PC-3 (cell line): ENCODE data around the gene CCR5AS.

Source experiments
- ATAC-seq: fragments of 200-7000 bp; cut with Tn5 transposase; 2 replicates; pipeline ENCODE4 v1.9.1; 2020; ENCODE audit warnings: mild to moderate bottlenecking, moderate library complexity
- BruUV-seq: library from RNA; stranded (reverse); fragments of 400-500 nt; replicated peaks from 2 replicates; lab custom pipeline; 2021; lab: Mats Ljungman, UMichigan
- CTCF ChIA-PET: fragments of 300-600 bp; sonication (Branson Sonifier 250); formaldehyde crosslinking; loops from one replicate; lab custom pipeline; 2022; ENCODE audit warnings: antibody characterized with exemption; lab: Charles Lee
- POLR2A ChIA-PET: fragments of 300-600 bp; sonication (Branson Sonifier 250); formaldehyde crosslinking; loops from one replicate; lab custom pipeline; 2022; ENCODE audit warnings: antibody characterized with exemption; ENCODE audit not compliant: unreplicated experiment; lab: Charles Lee
- DNase-seq: peaks from one replicate; pipeline ENCODE4 v3.0.0-alpha.2; 2015
- H2AFZ ChIP-seq: fragments of 300-600 bp; sonication (generic); 2 replicates; pipeline ENCODE4 v1.6.0; 2016; ENCODE audit warnings: antibody characterized with exemption, low read length
- H3F3A ChIP-seq: fragments of 300-600 bp; sonication (generic); one replicate; pipeline ENCODE4 v1.6.0; 2017; ENCODE audit warnings: antibody characterized with exemption, low read length, control low read depth, mild to moderate bottlenecking; ENCODE audit not compliant: unreplicated experiment
- H3K27ac ChIP-seq: fragments of 300-600 bp; sonication (generic); 2 replicates; pipeline ENCODE4 v1.5.1; 2016; ENCODE audit warnings: mild to moderate bottlenecking, low read length
- H3K27me3 ChIP-seq: fragments of 300-600 bp; sonication (generic); 2 replicates; pipeline ENCODE4 v1.6.1; 2016; ENCODE audit warnings: low read length, mixed read lengths
- H3K36me3 ChIP-seq: fragments of 300-600 bp; sonication (generic); 2 replicates; pipeline ENCODE4 v1.6.1; 2016; ENCODE audit warnings: low read depth, mixed run types, low read length, mixed read lengths
- H3K4me1 ChIP-seq: fragments of 300-600 bp; sonication (generic); 2 replicates; pipeline ENCODE4 v1.5.1; 2016; ENCODE audit warnings: low read length; ENCODE audit not compliant: insufficient read depth
- H3K4me2 ChIP-seq: fragments of 300-600 bp; sonication (generic); 2 replicates; pipeline ENCODE4 v1.6.0; 2016; ENCODE audit warnings: low read length
- H3K4me3 ChIP-seq: fragments of 300-600 bp; sonication (generic); 2 replicates; pipeline ENCODE4 v1.5.1; 2016; ENCODE audit warnings: mild to moderate bottlenecking, low read length, mixed read lengths
- H3K79me2 ChIP-seq: fragments of 300-600 bp; sonication (generic); 2 replicates; pipeline ENCODE4 v1.6.1; 2017; ENCODE audit warnings: low read length, mixed read lengths
- H3K9ac ChIP-seq: fragments of 300-600 bp; sonication (generic); 2 replicates; pipeline ENCODE4 v1.6.0; 2016; ENCODE audit warnings: mild to moderate bottlenecking, low read length
- H3K9me2 ChIP-seq: fragments of 300-600 bp; sonication (generic); replicated peaks from 2 replicates; pipeline ENCODE4 v1.6.1; 2016; ENCODE audit warnings: mixed run types, low read length, mixed read lengths
- H3K9me3 ChIP-seq: fragments of 300-600 bp; sonication (generic); 2 replicates; pipeline ENCODE4 v1.6.1; 2016; ENCODE audit warnings: low read length, mixed read lengths
- H4K20me1 ChIP-seq: fragments of 300-600 bp; sonication (generic); 2 replicates; pipeline ENCODE4 v1.6.1; 2016; ENCODE audit warnings: low read length, mixed read lengths
- EZH2 ChIP-seq: fragments of 300-600 bp; sonication (generic); IDR thresholded peaks from one replicate; pipeline ENCODE4 v1.6.1; 2017; ENCODE audit warnings: antibody characterized with exemption, mild to moderate bottlenecking, low read length; ENCODE audit not compliant: unreplicated experiment
- EZH2phosphoT487 ChIP-seq: fragments of 300-600 bp; sonication (generic); IDR thresholded peaks from 2 replicates; pipeline ENCODE4 v1.6.1; 2018; ENCODE audit warnings: mild to moderate bottlenecking, antibody characterized with exemption, low read length, borderline replicate concordance
- intact Hi-C: fragments of 100-400 bp; cut with micrococcal nuclease; formaldehyde crosslinking; loops from 2 replicates; pipeline ENCODE4 v1.9.0; 2023
- TF ChIP-seq, protein P1 (sequence below): fragments of 300-600 bp; sonication (generic); conservative IDR thresholded peaks from 2 replicates; pipeline ENCODE4 v1.5.1; 2017; ENCODE audit warnings: antibody characterized with exemption, low read depth, mild to moderate bottlenecking, low read length

The CCR5AS gene

DNA sequence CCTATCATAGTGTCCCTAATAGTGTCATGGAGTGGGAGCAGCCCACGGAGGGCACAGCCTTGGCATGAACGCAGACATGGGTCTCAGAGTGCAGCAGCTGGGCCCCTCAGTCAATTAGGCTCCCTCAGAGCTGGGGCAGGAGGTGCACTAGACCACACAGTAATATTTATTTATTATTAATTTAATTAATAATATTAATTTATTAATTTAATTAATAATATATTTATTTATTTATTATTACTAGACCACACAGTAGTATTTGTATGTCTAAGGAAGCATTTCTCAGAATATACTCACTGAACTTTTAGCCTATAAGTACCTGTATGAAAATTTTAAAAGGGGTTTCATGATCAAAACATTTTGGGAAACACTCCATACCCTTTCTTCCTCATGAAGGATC is 5.3 kb downstream of the CCR5AS start:
- ATAC-seq (no peak), DNase-seq (no peak)
- ChIA-PET CTCF (no interaction called here), POLR2A (no interaction called here)
- Histone ChIP-seq H3K79me2 (no peaks in the 10 kb centered on the region), H3K36me3 (no peaks in the 10 kb centered on the region), H3K4me1 (peaks cover 30% of the 10 kb centered on the region), H3F3A (no peaks in the 10 kb centered on the region), H3K9ac (no peak overlapping the region), H3K27ac (no peak overlapping the region), H3K9me3 (no peaks in the 10 kb centered on the region), H3K27me3 (no peaks in the 10 kb centered on the region), H4K20me1 (no peaks in the 10 kb centered on the region), H3K4me3 (no peak overlapping the region), H3K9me2 (no peaks in the 10 kb centered on the region), H3K4me2 (no peak overlapping the region), H2AFZ (no peak overlapping the region)
- no TSS peak for BruUV-seq
- TF ChIP-seq EZH2phosphoT487 (no peak), EZH2 (no peak)
- TF ChIP-seq, protein P1, sequence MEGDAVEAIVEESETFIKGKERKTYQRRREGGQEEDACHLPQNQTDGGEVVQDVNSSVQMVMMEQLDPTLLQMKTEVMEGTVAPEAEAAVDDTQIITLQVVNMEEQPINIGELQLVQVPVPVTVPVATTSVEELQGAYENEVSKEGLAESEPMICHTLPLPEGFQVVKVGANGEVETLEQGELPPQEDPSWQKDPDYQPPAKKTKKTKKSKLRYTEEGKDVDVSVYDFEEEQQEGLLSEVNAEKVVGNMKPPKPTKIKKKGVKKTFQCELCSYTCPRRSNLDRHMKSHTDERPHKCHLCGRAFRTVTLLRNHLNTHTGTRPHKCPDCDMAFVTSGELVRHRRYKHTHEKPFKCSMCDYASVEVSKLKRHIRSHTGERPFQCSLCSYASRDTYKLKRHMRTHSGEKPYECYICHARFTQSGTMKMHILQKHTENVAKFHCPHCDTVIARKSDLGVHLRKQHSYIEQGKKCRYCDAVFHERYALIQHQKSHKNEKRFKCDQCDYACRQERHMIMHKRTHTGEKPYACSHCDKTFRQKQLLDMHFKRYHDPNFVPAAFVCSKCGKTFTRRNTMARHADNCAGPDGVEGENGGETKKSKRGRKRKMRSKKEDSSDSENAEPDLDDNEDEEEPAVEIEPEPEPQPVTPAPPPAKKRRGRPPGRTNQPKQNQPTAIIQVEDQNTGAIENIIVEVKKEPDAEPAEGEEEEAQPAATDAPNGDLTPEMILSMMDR = no peak
- intact Hi-C loops = no loop called here

DNA sequence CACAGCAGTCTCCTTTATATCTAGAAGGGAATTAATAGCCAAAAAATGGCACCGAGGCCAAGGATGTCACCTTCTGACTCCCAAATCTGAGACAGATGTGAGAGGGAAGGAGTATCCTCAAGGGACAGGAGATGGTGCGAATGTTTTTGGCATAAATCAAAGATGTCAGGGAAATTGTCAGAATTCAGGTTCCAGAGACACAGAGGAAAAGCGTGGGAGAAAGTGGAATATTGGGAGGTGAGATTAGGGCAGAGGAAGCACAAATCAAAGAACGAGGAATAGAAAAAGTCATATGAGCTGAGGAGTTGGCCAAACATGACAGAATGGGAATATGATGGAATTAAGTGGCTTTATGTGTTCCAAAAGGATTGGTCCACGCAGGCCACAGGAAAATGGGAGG is 6.0 kb downstream of the CCR5AS start:
- Histone ChIP-seq H3K4me1 (peaks cover 23% of the 10 kb centered on the region), H4K20me1 (no peaks in the 10 kb centered on the region), H3K27ac (no peak overlapping the region), H2AFZ (no peak overlapping the region), H3K4me2 (no peak overlapping the region), H3K4me3 (no peak overlapping the region), H3K9me2 (no peaks in the 10 kb centered on the region), H3K79me2 (no peaks in the 10 kb centered on the region), H3K27me3 (no peaks in the 10 kb centered on the region), H3K36me3 (no peaks in the 10 kb centered on the region), H3K9me3 (no peaks in the 10 kb centered on the region), H3F3A (no peaks in the 10 kb centered on the region), H3K9ac (no peak overlapping the region)
- BruUV-seq = no TSS peak
- ChIA-PET POLR2A (no interaction called here), CTCF (no interaction called here)
- no peak for ATAC-seq
- TF ChIP-seq, protein P1 = no peak
- no peak for DNase-seq
- intact Hi-C loops = no loop called here

DNA sequence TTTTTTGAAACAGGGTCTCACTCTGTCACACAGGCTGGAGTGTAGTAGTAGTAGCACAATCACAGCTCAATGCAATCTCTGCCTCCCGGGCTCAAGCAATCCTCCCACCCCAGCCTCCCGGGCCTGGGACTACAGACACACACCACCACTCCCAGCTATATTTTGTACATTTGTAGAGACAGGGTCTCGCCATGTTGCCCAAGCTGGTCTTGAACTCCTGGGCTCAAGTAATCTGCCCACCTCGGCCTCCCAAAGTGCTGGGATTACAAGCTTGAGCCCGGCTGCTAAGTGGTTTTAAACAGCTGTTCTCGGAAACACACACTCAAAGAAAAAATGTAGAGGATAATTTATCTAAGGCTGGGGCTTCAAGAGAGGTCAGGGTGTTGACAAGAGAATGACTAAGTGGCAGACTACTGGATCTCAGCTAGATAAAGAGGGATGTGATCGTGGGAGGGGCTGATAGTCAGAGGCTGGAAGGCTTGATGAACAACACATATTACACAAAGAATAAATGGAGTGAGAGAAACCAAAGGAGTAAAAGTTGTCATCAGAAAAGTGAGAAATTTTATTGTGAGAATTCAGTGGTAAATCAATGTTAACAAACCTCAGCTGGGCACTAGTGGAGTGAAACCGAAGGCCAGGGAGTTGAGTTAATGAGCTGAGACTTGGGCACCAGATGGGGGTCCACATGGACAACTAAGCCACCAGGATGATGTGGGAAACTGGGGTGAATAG is 6.7 kb downstream of the CCR5AS start:
- ATAC-seq = peak; percentile 48; the same call in 1 of the 2 replicates
- Histone ChIP-seq H3F3A (no peaks in the 10 kb centered on the region), H3K4me2 (no peak overlapping the region), H3K4me3 (no peak overlapping the region), H2AFZ (no peak overlapping the region), H3K9me3 (no peaks in the 10 kb centered on the region), H3K79me2 (no peaks in the 10 kb centered on the region), H4K20me1 (no peaks in the 10 kb centered on the region), H3K27me3 (no peaks in the 10 kb centered on the region), H3K27ac (no peak overlapping the region), H3K9me2 (no peaks in the 10 kb centered on the region), H3K4me1 (peaks cover 16% of the 10 kb centered on the region), H3K36me3 (no peaks in the 10 kb centered on the region), H3K9ac (no peak overlapping the region)
- no peak for DNase-seq
- no TSS peak for BruUV-seq
- CTCF ChIA-PET = no interaction called here
- TF ChIP-seq, protein P1 = no peak
- TF ChIP-seq EZH2 (no peak), EZH2phosphoT487 (no peak)
- POLR2A ChIA-PET = no interaction called here
- intact Hi-C loops = no loop called here
